HG03064 (cell line): ENCODE data around the gene MIA3.

Experiments used
- ATAC-seq: cut with Tn5 transposase; IDR thresholded peaks from one replicate; pipeline ENCODE4 v1.9.1; 2021; ENCODE audit warnings: low read depth; ENCODE audit not compliant: unreplicated experiment

Gene MIA3

DNA sequence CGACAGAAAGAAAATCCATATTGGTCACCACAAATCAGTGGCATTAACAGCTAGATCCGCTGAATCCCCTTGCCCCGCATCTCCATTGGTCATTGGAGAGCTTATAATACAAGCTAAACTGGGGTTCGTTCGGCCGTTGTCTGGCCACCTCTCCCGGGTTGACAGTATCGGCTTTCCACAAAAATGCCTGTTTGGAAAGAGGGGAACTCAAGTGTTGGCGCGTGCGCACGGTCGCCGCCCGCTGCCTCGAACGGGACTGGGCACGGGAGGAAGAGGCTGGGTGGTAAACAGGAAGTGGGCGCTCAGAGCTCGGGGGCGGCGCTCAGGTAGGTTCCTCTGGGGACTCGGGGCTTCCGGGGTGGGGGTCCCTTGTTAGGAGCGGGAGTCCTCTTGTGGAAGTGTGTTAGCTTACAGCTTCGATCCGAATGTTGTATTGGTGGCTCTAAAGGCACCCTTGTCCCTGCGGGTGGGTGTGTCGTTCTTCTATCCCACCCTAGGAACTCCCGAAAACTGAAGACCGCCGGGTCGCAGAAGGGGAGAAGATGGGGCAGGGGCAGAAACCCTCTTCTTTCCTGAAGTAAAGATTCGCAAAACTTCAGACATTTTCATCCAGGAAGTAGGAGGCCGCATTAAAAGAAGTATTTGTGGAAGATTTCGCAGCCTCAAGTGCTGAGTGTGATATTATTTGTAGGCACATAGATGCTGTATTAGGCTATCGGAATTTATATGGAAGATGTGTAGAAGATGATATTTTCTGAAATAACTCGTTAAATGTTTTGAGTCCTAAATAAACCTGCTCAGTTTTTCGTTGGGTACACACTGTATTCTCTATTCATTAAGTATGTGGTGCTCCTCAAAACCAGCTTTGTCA, 95.4 kb downstream of the MIA3 start:
- ATAC-seq: peak; percentile 62

DNA sequence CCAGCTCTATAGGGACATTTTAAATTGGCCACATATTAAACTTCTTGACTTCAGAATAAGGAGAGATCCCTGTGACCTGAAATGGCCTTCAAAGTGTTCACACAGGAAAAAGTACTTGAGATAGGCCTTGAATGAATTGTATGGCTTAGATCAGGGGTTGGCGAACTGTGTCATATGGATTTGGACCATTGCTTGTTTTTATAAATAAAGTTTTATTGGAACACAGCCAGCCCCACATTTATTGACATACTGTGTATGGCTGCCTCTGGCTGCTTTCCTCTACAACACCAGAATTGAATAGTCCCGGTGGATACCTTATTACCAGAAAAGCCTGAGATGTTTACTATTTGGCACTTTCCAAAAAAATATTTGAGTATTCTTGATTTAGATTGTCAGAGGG, 98.5 kb downstream of the MIA3 start:
- ATAC-seq: no peak
